Activated CD4-positive, alpha-beta T cell treated with anti-CD3 and anti-CD28 coated beads, Interleukin-2, amount 50 U/mL, for 48 hours (primary cell): ENCODE results near the gene CCDC146.
"Not testable (repeated sequence)": the region's sequence is repeated elsewhere in the genome, so short reads cannot be mapped to it uniquely, and the experiment has no call there.

ENCODE experiments used
- DNase-seq, 2 experiments: peaks; one replicate each; pipeline ENCODE4 v3.0.0-alpha.2; 2020

The CCDC146 gene

DNA sequence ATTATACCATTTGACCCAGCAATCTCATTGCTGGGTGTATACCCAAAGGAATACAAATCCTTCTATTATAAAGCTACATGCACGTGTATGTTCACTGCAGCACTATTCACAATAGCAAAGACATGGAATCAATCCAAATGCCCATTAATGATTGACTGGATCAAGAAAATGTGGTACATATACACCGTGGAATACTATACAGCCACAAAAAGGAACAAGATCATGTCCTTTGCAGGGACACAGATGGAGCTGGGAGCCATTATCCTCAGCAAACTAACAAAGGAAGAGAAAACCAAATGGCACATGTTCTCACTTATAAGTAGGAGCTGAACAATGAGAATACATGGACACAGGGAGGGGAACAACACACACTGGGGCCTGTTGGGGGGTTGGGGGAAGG is 211.6 kb downstream of the CCDC146 start:
- not testable (repeated sequence) for DNase-seq

DNA sequence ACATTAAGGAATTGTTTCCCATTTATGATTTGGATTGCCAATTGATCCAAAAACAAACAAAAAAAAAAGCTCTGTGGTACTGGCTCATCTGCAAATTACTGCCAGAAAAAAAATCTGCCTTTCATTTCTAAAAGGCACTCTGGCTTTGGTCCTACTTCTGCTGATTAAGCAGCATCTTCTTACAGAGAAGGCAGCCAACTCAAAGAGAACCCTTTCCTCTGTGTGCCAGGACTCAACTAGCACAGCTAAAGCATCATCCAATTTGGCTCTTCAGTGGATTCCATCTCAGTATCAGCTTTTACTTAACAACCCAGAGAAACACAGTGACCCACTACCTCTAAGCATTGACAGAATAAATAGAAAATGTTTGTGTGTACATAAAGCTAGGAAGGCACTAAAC is 213.2 kb downstream of the CCDC146 start:
- no peak for DNase-seq

DNA sequence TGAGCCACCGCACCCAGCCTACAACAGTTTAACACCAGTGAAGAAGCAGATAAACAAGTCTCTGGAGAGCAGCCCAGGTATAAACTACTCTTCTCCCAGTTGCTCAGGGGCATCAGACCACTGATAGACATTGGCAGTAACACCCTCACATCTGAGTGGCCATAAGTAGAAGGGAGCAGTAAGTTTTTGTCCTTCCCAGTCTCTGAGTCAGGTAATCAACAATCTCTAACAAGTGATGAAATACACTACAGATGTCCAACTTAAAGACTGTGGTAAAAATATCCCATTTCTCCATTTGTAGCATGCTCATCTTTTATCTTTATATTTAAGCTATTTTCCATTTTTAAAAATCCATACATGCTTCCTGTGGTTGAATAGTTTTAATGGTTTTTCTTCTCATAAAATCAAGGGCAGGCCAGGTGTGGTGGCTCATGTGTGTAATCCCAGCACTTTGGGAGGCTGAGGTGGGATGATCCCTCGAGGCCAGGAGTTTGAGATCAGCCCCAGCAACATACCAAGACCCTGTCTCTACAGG is 215.1 kb downstream of the CCDC146 start:
- DNase-seq = no peak

DNA sequence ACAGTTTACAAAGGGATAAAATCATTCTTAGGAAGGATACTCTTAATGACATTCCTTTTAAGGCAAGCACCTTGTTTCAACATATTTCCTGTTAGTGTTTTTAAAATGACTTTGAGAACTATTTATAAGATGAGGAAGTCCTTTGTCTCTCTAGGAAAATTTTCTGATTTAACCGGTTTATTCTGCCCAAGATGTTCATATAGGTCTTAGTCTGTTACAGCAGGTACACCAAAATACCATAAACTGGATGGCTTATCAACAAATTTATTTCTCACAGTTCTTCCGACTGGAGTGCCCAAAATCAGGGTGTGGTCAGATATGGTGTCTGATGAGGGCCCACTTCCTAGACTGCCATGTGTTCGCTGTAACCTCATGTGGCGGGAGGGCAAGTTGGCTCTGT is 215.8 kb downstream of the CCDC146 start:
- no peak for DNase-seq

DNA sequence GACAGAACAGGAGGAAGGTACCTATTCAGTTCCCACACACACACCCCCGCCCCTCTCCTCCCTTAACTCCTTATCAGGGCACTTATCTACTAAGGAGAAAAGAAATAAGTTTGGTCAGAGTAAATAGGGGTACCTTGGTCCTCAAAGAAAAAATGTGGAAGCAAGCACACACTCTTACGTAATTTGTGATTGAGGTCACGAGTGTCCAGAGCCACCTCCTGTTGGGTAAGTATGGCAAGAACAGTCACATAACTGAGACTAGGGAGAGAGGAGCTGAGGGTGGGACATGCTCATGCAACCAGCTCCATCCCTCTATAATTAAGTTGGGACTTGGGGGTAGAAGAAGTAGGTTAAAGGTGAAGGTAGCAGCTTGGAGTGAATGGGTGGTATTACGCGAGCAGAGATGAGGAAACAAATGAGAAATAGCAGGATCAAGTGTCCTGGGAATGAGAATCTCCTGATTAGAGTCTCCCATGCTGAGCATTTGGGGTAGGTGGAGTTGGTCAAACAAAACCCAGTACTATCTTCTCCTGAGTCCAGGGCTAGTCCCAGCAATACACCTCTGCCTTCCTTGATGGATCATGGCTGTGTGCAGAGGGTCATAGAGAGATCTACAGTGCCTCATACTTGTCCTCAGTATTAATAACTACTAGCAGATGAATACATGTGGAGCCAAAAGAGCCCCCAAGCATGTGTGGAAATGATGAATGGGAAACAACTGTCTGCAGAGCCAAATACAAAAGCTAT is 216.6 kb downstream of the CCDC146 start:
- no peak for DNase-seq

DNA sequence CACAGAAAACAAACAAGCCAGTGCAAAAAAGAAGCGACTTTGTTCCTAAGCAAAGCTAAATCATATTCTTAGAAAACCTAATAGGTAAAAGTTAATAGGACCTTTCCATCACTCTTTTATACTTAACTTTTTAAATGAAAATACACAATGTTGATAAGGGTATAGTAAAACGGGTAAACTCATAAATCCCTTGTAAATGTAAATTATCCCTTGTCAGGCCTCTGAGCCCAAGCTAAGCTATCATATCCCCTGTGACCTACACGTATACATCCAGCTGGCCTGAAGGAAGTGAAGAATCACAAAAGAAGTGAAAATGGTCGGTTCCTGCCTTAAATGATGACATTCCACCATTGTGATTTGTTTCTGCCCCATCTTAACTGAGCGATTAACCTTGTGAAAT is 217.3 kb downstream of the CCDC146 start:
- DNase-seq = no peak
